ENCODE measurements around the gene NRROS.

The NRROS gene

DNA sequence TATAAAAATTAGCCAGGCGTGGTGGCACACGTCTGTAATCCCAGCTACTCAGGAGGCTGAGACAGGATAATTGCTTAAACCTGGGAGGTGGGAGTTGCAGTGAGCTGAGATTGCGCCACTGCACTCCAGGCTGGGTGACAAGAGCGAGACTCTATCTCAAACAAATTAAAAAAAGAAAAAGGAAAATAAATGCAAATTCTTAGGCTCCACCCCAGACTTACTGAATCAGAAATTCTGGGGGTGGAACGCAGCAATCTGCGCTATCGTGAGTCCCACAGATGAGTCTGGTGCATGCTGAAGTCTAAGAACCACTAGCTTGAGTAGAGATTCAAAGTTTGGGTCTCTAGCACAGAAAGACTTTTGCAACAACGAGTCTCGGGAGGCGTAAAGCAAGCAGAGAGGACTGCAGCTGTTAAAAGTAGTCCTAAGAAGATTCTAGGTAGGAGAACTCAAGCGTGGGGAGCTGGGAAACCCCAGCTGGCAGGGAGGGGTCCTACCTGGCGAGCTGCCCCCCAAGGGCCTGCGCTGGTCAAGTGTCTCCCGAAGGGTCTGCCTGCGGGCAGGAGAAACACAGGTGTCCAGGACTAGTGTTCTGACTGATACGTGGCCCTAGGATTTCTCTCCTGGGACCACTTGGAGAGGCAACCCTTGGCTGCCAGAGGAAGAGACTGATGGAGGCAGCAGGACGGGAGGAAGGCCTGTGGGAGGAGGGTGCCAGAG lies 50.6 kb downstream of the NRROS start:
- no peaks in the 10 kb centered on the region for H3K4me1 Mint-ChIP-seq
- H3K4me3 Mint-ChIP-seq: no peak overlapping the region
- H3K27me3 Mint-ChIP-seq (ENCODE audit: low read depth): no peaks in the 10 kb centered on the region
- TF ChIP-seq, protein P1, sequence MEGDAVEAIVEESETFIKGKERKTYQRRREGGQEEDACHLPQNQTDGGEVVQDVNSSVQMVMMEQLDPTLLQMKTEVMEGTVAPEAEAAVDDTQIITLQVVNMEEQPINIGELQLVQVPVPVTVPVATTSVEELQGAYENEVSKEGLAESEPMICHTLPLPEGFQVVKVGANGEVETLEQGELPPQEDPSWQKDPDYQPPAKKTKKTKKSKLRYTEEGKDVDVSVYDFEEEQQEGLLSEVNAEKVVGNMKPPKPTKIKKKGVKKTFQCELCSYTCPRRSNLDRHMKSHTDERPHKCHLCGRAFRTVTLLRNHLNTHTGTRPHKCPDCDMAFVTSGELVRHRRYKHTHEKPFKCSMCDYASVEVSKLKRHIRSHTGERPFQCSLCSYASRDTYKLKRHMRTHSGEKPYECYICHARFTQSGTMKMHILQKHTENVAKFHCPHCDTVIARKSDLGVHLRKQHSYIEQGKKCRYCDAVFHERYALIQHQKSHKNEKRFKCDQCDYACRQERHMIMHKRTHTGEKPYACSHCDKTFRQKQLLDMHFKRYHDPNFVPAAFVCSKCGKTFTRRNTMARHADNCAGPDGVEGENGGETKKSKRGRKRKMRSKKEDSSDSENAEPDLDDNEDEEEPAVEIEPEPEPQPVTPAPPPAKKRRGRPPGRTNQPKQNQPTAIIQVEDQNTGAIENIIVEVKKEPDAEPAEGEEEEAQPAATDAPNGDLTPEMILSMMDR (IDR thresholded peaks at IDR 0.05; ENCODE audit: unreplicated experiment in 3 of 3): no peak
- no peaks in the 10 kb centered on the region for H3K36me3 Mint-ChIP-seq (ENCODE audit: low read depth)
- no peaks in the 10 kb centered on the region for H3K9me3 Mint-ChIP-seq
- H3K27ac Mint-ChIP-seq: no peak overlapping the region

DNA sequence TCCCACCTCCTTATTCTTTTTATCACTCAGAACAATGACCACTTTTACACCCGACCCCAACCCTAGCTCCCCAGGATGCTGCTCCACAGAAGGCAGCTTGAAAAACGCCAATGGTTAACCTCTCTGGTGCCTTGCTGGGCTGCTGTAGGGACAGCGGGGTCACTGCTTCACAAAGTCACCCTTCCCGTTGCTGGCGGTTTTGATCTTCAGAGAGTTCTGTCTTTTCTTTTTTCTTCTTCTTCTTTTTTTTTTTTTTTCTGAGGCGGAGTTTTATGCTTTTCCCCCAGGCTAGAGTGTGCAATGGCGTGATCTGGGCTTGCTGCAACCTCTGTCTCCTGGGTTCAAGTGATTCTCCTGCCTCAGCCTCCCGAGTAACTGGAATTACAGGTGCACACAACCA lies 51.9 kb downstream of the NRROS start:
- no peaks in the 10 kb centered on the region for H3K4me1 Mint-ChIP-seq
- H3K27me3 Mint-ChIP-seq (ENCODE audit: low read depth): no peaks in the 10 kb centered on the region
- no peaks in the 10 kb centered on the region for H3K36me3 Mint-ChIP-seq (ENCODE audit: low read depth)
- no peak overlapping the region for H3K4me3 Mint-ChIP-seq
- no peaks in the 10 kb centered on the region for H3K9me3 Mint-ChIP-seq
- H3K27ac Mint-ChIP-seq: no peak overlapping the region
- TF ChIP-seq, protein P1 (IDR thresholded peaks at IDR 0.05; ENCODE audit: unreplicated experiment in 3 of 3): no peak

DNA sequence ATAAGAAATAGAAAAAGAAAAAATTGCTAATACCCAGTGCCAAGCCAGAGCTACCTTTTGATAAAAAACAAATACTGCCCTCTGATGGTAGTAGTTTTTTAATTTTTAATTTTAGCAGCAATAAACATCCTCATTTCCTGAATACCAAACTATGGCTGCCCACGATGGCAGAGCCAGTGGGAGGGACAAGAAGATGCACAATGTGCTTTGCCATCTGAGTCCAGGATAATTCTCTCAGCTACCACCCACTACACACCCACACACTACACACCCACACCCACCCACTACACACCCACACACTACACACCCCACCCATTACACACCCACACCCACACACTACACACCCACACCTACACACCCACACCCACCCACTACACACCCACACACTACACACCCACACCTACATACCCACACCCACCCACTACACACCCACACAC lies 54.7 kb downstream of the NRROS start:
- TF ChIP-seq, protein P1 (IDR thresholded peaks at IDR 0.05; ENCODE audit: unreplicated experiment in 3 of 3): no peak
- Mint-ChIP-seq H3K4me3 (no peak overlapping the region), H3K27ac (no peak overlapping the region), H3K9me3 (no peaks in the 10 kb centered on the region), H3K36me3 (ENCODE audit: low read depth) (no peaks in the 10 kb centered on the region), H3K4me1 (no peaks in the 10 kb centered on the region), H3K27me3 (ENCODE audit: low read depth) (no peaks in the 10 kb centered on the region)

DNA sequence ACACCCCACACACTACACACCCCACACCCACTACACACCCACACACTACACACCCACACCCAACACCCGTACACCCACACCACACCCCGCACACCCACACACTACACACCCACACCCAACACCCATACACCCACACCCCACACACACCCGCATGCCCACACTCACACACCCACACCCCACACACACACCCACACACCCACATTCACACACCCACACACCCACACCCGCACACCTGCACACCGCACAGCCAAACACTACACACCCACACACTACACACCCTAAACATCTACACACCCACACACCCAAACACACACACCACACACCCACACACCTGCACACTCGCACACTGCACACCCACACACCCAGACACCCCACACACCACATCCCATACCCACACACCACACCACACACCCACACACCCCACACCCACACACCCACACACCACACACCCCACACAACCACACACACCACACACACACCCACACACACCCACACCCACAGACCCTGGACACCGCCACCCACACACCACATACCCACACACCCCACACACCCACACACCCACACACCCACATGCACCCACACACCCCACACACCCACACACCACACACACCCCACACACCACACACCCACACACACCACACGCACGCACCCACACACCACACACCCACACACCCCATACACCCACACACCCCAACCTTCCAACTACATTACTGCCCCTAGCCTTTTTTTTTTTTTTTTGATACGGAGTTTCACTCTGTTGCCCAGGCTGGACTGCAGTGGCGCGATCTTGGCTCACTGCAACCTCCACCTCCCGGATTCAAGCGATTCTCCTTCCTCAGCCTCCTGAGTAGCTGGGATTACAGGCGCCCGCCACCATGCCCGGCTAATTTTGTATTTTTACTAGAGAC lies 55.7 kb downstream of the NRROS start:
- TF ChIP-seq, protein P1 (IDR thresholded peaks at IDR 0.05; ENCODE audit: unreplicated experiment in 3 of 3): no peak
- H3K27ac Mint-ChIP-seq: no peak overlapping the region
- H3K36me3 Mint-ChIP-seq (ENCODE audit: low read depth): no peaks in the 10 kb centered on the region
- no peaks in the 10 kb centered on the region for H3K9me3 Mint-ChIP-seq
- H3K4me1 Mint-ChIP-seq: no peaks in the 10 kb centered on the region
- no peaks in the 10 kb centered on the region for H3K27me3 Mint-ChIP-seq (ENCODE audit: low read depth)
- no peak overlapping the region for H3K4me3 Mint-ChIP-seq

DNA sequence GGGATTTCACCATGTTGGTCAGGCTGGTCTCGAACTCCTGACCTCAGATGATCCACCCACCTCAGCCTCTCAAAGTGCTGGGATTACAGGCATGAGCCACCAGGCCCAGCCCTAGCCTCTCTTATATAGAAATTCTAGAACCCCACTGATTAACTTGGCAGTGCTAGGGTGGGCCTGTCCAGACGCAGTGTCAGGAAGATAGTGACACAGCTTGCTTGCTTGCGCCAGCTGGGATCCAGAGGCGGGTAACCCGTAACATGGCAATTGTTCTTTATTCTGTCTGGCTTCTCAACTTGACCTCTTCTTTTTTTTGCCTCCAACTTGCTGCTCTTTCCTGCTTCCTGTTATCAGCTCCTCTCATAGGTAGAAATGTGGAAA lies 56.3 kb downstream of the NRROS start:
- no peaks in the 10 kb centered on the region for H3K36me3 Mint-ChIP-seq (ENCODE audit: low read depth)
- no peak overlapping the region for H3K4me3 Mint-ChIP-seq
- TF ChIP-seq, protein P1 (IDR thresholded peaks at IDR 0.05; ENCODE audit: unreplicated experiment in 3 of 3): no peak
- H3K27ac Mint-ChIP-seq: no peak overlapping the region
- H3K4me1 Mint-ChIP-seq: no peaks in the 10 kb centered on the region
- no peaks in the 10 kb centered on the region for H3K27me3 Mint-ChIP-seq (ENCODE audit: low read depth)
- no peaks in the 10 kb centered on the region for H3K9me3 Mint-ChIP-seq

Data from nephron (organoid).